ENCODE results near the gene SMG9. TPM values are rescaled to one million over a fixed set of nuclear protein-coding genes. Genes with fewer than 3 reads are reported as not detected.

SMG9 gene
- total RNA-seq, 3 donors from 2014 or later (not counting 1 experiment from before 2014, with no cell fraction given), result 23.3 to 37.4 (median 28.3) TPM

DNA sequence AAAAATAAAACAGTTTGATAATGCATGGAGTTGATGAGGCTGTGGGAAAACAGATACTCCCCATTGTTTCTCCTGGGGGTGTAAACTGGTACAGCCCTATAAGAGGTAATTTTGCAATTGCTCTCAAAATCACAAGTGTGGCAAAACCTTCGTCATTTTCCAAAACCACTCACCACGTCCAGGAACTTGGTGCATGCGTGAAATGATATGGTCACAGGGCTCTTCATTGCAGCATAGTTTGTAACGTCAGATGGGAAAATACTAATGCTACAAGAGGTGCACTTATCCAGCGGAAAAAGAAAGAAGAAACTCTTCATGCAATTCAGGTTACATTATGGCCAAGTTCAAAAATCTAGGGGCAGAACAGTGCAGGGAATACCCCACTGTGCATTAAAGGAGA is 72.9 kb downstream of the SMG9 start:
- intact Hi-C loops (cut with micrococcal nuclease), result no loop called here

DNA sequence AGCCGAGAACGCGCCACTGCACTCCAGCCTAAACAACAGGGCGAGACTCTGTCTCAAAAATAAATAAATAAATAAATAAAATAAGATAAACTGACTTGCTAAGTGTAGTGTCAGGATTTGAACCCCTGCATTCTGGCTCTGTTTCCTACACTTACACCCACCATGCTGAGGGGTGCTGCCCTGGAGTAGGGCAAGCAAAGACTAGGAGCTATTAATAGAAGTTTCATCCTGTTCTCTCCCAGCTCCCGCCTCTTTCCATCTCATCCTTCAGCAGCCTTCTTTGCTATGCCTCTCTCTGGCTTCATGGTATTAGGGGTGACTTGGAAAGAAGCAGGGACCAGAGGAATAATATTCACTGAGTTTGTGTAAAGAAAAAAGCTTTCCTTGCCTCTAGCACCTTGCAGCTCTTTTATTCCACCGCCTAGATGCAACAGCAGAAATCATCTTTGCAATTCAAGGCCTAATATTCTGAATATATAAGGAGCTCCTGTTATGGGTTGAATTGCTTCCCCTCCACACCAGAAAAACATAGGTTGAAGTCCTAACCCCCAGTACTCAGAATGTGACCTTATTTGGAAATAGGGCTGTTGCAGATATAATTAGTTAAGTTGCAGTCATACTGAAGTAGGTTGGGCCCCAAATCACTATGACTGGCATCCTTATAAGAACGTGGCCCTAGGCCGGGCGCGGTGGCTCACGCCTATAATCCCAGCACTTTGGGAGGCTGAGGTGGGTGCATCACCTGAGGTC is 76.1 kb downstream of the SMG9 start:
- intact Hi-C loops (cut with micrococcal nuclease), result no loop called here
- H3K4me1 ChIP-seq (ENCODE audit: control insufficient read depth, insufficient read depth, low read length), result no peaks in the 10 kb centered on the region
- Mint-ChIP-seq H3K4me1 (no peaks in the 10 kb centered on the region), H3K9me3 (no peaks in the 10 kb centered on the region), H3K4me3 (no peak overlapping the region), H3K27ac (no peak overlapping the region), H3K27me3 (ENCODE audit: low read depth in 2 of 2) (peaks cover 0 to 6% of the 10 kb centered on the region in 2 donors), H3K36me3 (no peaks in the 10 kb centered on the region)
- no peak for ATAC-seq
- no peaks in the 10 kb centered on the region for H3K27me3 ChIP-seq (ENCODE audit: control insufficient read depth, insufficient read depth, low read length)
- 87% methylated on average over 8 of the region's 11 CpGs for WGBS (ENCODE audit: insufficient coverage)
- H3K4me3 ChIP-seq (ENCODE audit: low read length), result no peak overlapping the region
- TF ChIP-seq, protein P1, sequence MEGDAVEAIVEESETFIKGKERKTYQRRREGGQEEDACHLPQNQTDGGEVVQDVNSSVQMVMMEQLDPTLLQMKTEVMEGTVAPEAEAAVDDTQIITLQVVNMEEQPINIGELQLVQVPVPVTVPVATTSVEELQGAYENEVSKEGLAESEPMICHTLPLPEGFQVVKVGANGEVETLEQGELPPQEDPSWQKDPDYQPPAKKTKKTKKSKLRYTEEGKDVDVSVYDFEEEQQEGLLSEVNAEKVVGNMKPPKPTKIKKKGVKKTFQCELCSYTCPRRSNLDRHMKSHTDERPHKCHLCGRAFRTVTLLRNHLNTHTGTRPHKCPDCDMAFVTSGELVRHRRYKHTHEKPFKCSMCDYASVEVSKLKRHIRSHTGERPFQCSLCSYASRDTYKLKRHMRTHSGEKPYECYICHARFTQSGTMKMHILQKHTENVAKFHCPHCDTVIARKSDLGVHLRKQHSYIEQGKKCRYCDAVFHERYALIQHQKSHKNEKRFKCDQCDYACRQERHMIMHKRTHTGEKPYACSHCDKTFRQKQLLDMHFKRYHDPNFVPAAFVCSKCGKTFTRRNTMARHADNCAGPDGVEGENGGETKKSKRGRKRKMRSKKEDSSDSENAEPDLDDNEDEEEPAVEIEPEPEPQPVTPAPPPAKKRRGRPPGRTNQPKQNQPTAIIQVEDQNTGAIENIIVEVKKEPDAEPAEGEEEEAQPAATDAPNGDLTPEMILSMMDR (IDR thresholded peaks at IDR 0.05), result no peak
- DNase-seq, result no peak
- no peaks in the 10 kb centered on the region for H3K36me3 ChIP-seq (ENCODE audit: control insufficient read depth, insufficient read depth, low read length)
- H3K9me3 ChIP-seq (ENCODE audit: control insufficient read depth, insufficient read depth, low read length), result no peaks in the 10 kb centered on the region
- no peak overlapping the region for H3K27ac ChIP-seq (ENCODE audit: low read length)

More for the DNA sequence above, 72.9 kb downstream of the SMG9 start:
- ATAC-seq (no peak), DNase-seq (no peak)
- H3K4me1 Mint-ChIP-seq, result no peaks in the 10 kb centered on the region
- H3K27ac ChIP-seq (ENCODE audit: low read length), result no peak overlapping the region
- no peaks in the 10 kb centered on the region for H3K36me3 Mint-ChIP-seq
- no peak overlapping the region for H3K4me3 Mint-ChIP-seq
- H3K36me3 ChIP-seq (ENCODE audit: control insufficient read depth, insufficient read depth, low read length), result no peaks in the 10 kb centered on the region
- H3K27me3 Mint-ChIP-seq (ENCODE audit: low read depth in 2 of 2), result no peaks in the 10 kb centered on the region
- no peaks in the 10 kb centered on the region for H3K27me3 ChIP-seq (ENCODE audit: control insufficient read depth, insufficient read depth, low read length)
- no peak overlapping the region for H3K4me3 ChIP-seq (ENCODE audit: low read length)
- TF ChIP-seq, protein P1 (IDR thresholded peaks at IDR 0.05), result no peak
- no peaks in the 10 kb centered on the region for H3K9me3 ChIP-seq (ENCODE audit: control insufficient read depth, insufficient read depth, low read length)
- no peaks in the 10 kb centered on the region for H3K9me3 Mint-ChIP-seq
- H3K27ac Mint-ChIP-seq, result no peak overlapping the region
- 65% methylated on average over 5 of the region's 5 CpGs for WGBS (ENCODE audit: insufficient coverage)
- H3K4me1 ChIP-seq (ENCODE audit: control insufficient read depth, insufficient read depth, low read length), result no peaks in the 10 kb centered on the region

Other genes starting within 250 kb of the SMG9 start
- 10 to 100 TPM; 22.0 to 25.6 (median 24.6) TPM for gene ETHE1, start 227.8 kb downstream of the SMG9 start, total RNA-seq
- gene ZNF575, start 221.8 kb downstream of the SMG9 start, total RNA-seq, result 1 to 10 TPM; 1.9 to 5.4 (median 3.9) TPM
- gene XRCC1, start 179.4 kb downstream of the SMG9 start, total RNA-seq, result 10 to 100 TPM; 33.2 to 43.9 (median 40.7) TPM
- 1 to 10 TPM; 1.7 to 3.0 (median 2.4) TPM for gene PINLYP, start 179.2 kb downstream of the SMG9 start, total RNA-seq
- gene IRGQ, start 158.8 kb downstream of the SMG9 start, total RNA-seq, result 10 to 100 TPM; 28.5 to 43.7 (median 32.2) TPM
- gene ZNF576, start 158.4 kb downstream of the SMG9 start, total RNA-seq, result 10 to 100 TPM in 1 of 3 donors, 1 to 10 TPM in 2; 4.0 to 10.4 (median 5.8) TPM
- gene SRRM5, start 142.9 kb downstream of the SMG9 start, total RNA-seq, result under 1 TPM; 0.24 to 0.75 (median 0.50) TPM
- gene ZNF428, start 135.3 kb downstream of the SMG9 start, total RNA-seq, result 10 to 100 TPM; 36.3 to 50.5 (median 37.6) TPM
- under 1 TPM in 2 of 3 donors, not detected in 1; 0.19 to 0.38 TPM for gene CADM4, start 115.1 kb downstream of the SMG9 start, total RNA-seq
- gene PLAUR, start 84.8 kb downstream of the SMG9 start, total RNA-seq, result 100 to 1,000 TPM in 1 of 3 donors, 10 to 100 TPM in 2; 44.5 to 141 (median 55.5) TPM
- gene IRGC, start 38.9 kb downstream of the SMG9 start, total RNA-seq, result not detected
- 1 to 10 TPM in 2 of 3 donors, under 1 TPM in 1; 0.72 to 7.1 (median 1.4) TPM for gene KCNN4, start 26.0 kb upstream of the SMG9 start, total RNA-seq
- not detected for gene LYPD5, start 47.5 kb upstream of the SMG9 start, total RNA-seq
- gene ZNF283, start 72.4 kb upstream of the SMG9 start, total RNA-seq, result 1 to 10 TPM; 4.1 to 8.0 (median 7.1) TPM
- gene ZNF404, start 129.0 kb upstream of the SMG9 start, total RNA-seq, result 1 to 10 TPM; 1.3 to 3.1 (median 1.4) TPM
- gene ZNF45, start 180.3 kb upstream of the SMG9 start, total RNA-seq, result 10 to 100 TPM; 10.6 to 24.3 (median 14.5) TPM
- 1 to 10 TPM; 1.9 to 2.7 (median 2.2) TPM for gene ZNF221, start 196.3 kb upstream of the SMG9 start, total RNA-seq
- gene ZNF155, start 229.2 kb upstream of the SMG9 start, total RNA-seq, result 1 to 10 TPM; 5.1 to 8.5 (median 6.5) TPM
- gene ZNF230, start 248.0 kb upstream of the SMG9 start, total RNA-seq, result 1 to 10 TPM; 2.3 to 6.3 (median 3.4) TPM

All from natural killer cell (primary cell).